SJSA1 (cell line): ENCODE results near the gene UNC50. TPM values are rescaled to one million over a fixed set of nuclear protein-coding genes. Genes with fewer than 3 reads are reported as not detected.

ENCODE experiments used
- DNase-seq, 2 experiments: peaks; one replicate each; pipeline ENCODE4 v3.0.0-alpha.2; 2015 to 2020; ENCODE audit warnings: low spot score in 2 of 2, low read depth in 1 of 2
- H3K27ac ChIP-seq: fragments of 250-450 bp; sonication (Bioruptor Pico); 2 replicates; pipeline ENCODE4 v1.5.1; 2020; ENCODE audit warnings: mild to moderate bottlenecking, moderate library complexity
- H3K27me3 ChIP-seq: fragments of 250-450 bp; sonication (Bioruptor Pico); replicated peaks from 2 replicates; pipeline ENCODE4 v1.5.1; 2020; ENCODE audit warnings: mild to moderate bottlenecking, moderate library complexity
- H3K36me3 ChIP-seq: fragments of 250-450 bp; sonication (Bioruptor Pico); 2 replicates; pipeline ENCODE4 v1.5.1; 2020; ENCODE audit warnings: mild to moderate bottlenecking
- H3K4me1 ChIP-seq: fragments of 250-450 bp; sonication (Bioruptor Pico); replicated peaks from 2 replicates; pipeline ENCODE4 v1.6.1; 2021; ENCODE audit warnings: mild to moderate bottlenecking
- H3K4me3 ChIP-seq: fragments of 250-450 bp; sonication (Bioruptor Pico); 2 replicates; pipeline ENCODE4 v1.5.1; 2020; ENCODE audit warnings: mild to moderate bottlenecking
- H3K9me3 ChIP-seq: fragments of 250-450 bp; sonication (Bioruptor Pico); replicated peaks from 2 replicates; pipeline ENCODE4 v1.5.1; 2020; ENCODE audit warnings: mild to moderate bottlenecking
- total RNA-seq: library from RNA; depleted of rRNA; stranded (reverse); fragments of >200 nt; shearing (Covaris generic); gene quantifications from 2 replicates; pipeline ENCODE4 v1.2.3, GENCODE V29; 2014; rRNA removed

Gene UNC50
- 54.8 and 56.0 TPM in 2 replicates for total RNA-seq

GRCh38 chr2:98608116-98608961, at the start of gene UNC50, which contains the start of gene COA5:
UNC50 (plus strand) TSS chr2:98608589; CDS start chr2:98609760, 1,171 bp downstream.
COA5 (minus strand) TSS chr2:98608512; CDS start chr2:98608405, 107 bp downstream.
- no peaks in the 10 kb centered on the region; the same call in 1 of the 2 replicates for H3K9me3 ChIP-seq
- H3K4me3 ChIP-seq = peak within 1 kb of the TSS; percentile 93
- peak within 1 kb of the TSS; percentile 95 for H3K27ac ChIP-seq
- peaks cover 56% of the 10 kb centered on the region for H3K36me3 ChIP-seq
- no peaks in the 10 kb centered on the region for H3K27me3 ChIP-seq
- peaks cover 26% of the 10 kb centered on the region for H3K4me1 ChIP-seq
- DNase-seq = peak; percentile 90 to 93

DNA sequence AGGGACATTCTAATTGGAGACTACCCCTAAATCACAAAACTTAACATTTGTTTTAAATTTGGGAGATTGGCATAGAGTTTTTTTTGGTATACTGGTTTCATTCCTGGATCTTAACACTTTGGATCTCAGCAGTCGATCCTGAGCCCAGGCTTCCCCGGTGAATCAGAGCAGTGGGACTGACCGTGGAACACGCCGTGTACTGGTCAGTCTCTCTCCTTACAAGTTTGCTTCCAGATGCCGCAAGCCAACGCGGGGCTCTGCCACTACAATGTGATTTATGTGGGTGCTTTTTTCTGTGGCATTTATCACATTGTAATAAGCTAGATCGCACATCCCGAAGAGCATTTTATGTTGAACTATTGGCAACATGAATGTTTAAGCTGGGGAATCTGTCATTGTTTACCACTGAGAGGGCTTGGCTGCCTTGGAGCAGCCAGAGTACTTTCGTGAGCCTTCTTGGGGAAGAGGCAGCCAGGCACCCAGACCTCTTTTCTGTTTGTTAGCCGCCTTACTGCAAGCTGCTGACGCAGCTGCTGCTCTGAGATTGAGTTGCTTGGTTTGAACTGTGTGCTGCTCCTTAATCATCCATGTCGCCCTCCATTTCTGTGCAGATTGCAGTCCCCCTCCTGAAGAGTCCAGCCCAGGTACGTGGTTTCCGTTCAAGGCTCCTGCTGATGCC, 49.4 kb upstream of the UNC50 start:
- Histone ChIP-seq H3K4me3 (no peak overlapping the region), H3K36me3 (peaks cover 27% of the 10 kb centered on the region), H3K27ac (no peak overlapping the region), H3K9me3 (no peaks in the 10 kb centered on the region), H3K27me3 (no peaks in the 10 kb centered on the region), H3K4me1 (no peaks in the 10 kb centered on the region; the same call in 1 of the 2 replicates)
- DNase-seq = no peak

DNA sequence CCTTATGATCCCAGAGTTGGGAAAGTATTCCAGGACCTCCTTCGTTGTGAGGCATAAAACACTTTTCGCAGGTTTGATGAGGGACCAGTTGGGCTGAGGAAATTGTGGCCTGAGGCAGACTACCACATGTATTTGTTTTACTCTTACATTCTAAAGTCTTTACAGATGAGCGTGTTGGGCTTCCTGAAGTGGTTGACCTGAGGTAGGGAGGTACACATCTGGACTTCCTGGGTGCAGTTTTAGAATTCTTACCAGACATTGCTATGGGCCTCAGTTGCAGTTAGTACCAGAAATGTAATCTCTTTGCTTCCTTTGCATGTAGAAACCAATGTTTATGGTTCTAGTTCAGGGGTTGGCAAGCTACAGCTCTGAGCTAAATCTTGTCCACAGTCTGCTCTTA, 48.8 kb upstream of the UNC50 start:
- H3K36me3 ChIP-seq = peaks cover 22% of the 10 kb centered on the region
- no peaks in the 10 kb centered on the region for H3K27me3 ChIP-seq
- DNase-seq = no peak
- no peaks in the 10 kb centered on the region for H3K9me3 ChIP-seq
- no peak overlapping the region for H3K27ac ChIP-seq
- no peaks in the 10 kb centered on the region; the same call in 1 of the 2 replicates for H3K4me1 ChIP-seq
- no peak overlapping the region for H3K4me3 ChIP-seq

GRCh38 chr2:98560256-98560771, 48.1 kb upstream of the UNC50 start:
- H3K36me3 ChIP-seq = peaks cover 24% of the 10 kb centered on the region
- no peak overlapping the region for H3K27ac ChIP-seq
- DNase-seq = no peak
- H3K4me3 ChIP-seq = no peak overlapping the region
- H3K4me1 ChIP-seq = no peaks in the 10 kb centered on the region; the same call in 1 of the 2 replicates
- H3K27me3 ChIP-seq = no peaks in the 10 kb centered on the region
- H3K9me3 ChIP-seq = no peaks in the 10 kb centered on the region

DNA sequence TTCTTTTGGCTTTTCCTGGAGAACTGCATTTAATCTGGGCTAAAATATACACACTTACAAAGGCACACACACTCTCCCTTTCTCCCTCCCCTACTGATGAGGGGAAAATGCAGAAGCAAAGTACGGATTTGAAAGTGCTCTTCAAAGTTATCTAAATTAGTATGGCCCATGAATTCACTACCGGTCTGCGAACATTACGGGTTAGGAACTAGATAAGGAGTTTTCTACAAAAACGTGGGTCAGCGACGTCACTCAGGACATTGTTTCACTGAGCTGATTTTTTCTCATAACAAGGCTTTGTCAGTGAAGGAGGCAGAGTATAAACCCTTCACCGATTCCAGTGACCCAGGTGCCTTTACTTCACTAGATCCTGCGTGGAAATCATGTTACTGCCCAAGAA, 47.4 kb upstream of the UNC50 start:
- no peaks in the 10 kb centered on the region for H3K27me3 ChIP-seq
- no peak overlapping the region for H3K27ac ChIP-seq

GRCh38 chr2:98561902-98562695, 46.3 kb upstream of the UNC50 start:
- no peak for DNase-seq
- no peaks in the 10 kb centered on the region for H3K27me3 ChIP-seq
- H3K36me3 ChIP-seq = peaks cover 27% of the 10 kb centered on the region
- no peaks in the 10 kb centered on the region for H3K9me3 ChIP-seq
- H3K4me1 ChIP-seq = no peaks in the 10 kb centered on the region; the same call in 1 of the 2 replicates
- no peak overlapping the region for H3K27ac ChIP-seq
- H3K4me3 ChIP-seq = no peak overlapping the region

More for the DNA sequence above, 47.4 kb upstream of the UNC50 start:
- no peak for DNase-seq
- H3K4me3 ChIP-seq = no peak overlapping the region
- no peaks in the 10 kb centered on the region; the same call in 1 of the 2 replicates for H3K4me1 ChIP-seq
- H3K9me3 ChIP-seq = no peaks in the 10 kb centered on the region
- peaks cover 24% of the 10 kb centered on the region; the same call in 1 of the 2 replicates for H3K36me3 ChIP-seq

GRCh38 chr2:98563394-98563793, 45.0 kb upstream of the UNC50 start:
- Histone ChIP-seq H3K9me3 (no peaks in the 10 kb centered on the region), H3K27ac (no peak overlapping the region), H3K4me1 (no peaks in the 10 kb centered on the region; the same call in 1 of the 2 replicates), H3K27me3 (no peaks in the 10 kb centered on the region), H3K4me3 (no peak overlapping the region), H3K36me3 (peaks cover 27% of the 10 kb centered on the region)
- DNase-seq = no peak

- H3K4me3 ChIP-seq = no peak overlapping the region
- no peaks in the 10 kb centered on the region for H3K27me3 ChIP-seq
- H3K4me1 ChIP-seq = no peaks in the 10 kb centered on the region; the same call in 1 of the 2 replicates
- H3K36me3 ChIP-seq = peaks cover 30% of the 10 kb centered on the region
- no peaks in the 10 kb centered on the region for H3K9me3 ChIP-seq
- H3K27ac ChIP-seq = no peak overlapping the region
- no peak for DNase-seq
Observed at GRCh38 chr2:98564541-98565132, 43.8 kb upstream of the UNC50 start.

- DNase-seq = no peak
- H3K27me3 ChIP-seq = no peaks in the 10 kb centered on the region
- H3K4me3 ChIP-seq = no peak overlapping the region
Observed at GRCh38 chr2:98565286-98565860, 43.0 kb upstream of the UNC50 start.

DNA sequence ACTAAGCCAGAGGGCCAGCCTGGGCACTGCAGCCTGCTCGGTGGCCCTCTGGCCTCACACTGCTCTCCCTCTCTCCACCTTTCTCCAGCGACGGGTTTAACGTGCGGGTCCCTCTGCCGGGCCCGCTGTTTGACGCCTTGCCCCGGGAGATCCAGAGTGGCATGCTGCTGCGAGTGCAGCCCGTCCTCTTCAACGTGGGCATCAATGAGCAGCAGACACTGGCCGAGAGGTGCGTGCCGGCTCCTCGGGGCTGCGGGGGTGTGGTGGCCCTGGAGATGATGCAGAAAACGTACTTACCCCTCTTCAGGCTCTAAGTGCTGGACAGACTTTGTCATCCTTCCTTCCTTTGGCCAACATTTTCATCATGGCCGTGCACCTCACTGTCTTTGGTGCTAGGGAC, 42.4 kb upstream of the UNC50 start:
- no peak overlapping the region for H3K4me3 ChIP-seq
- no peaks in the 10 kb centered on the region for H3K4me1 ChIP-seq
- H3K27ac ChIP-seq = no peak overlapping the region
- no peak for DNase-seq
- no peaks in the 10 kb centered on the region for H3K27me3 ChIP-seq
- H3K36me3 ChIP-seq = peaks cover 30% of the 10 kb centered on the region
- H3K9me3 ChIP-seq = no peaks in the 10 kb centered on the region

More at GRCh38 chr2:98565286-98565860, 43.0 kb upstream of the UNC50 start:
- Histone ChIP-seq H3K4me1 (no peaks in the 10 kb centered on the region), H3K36me3 (peaks cover 30% of the 10 kb centered on the region), H3K9me3 (no peaks in the 10 kb centered on the region), H3K27ac (no peak overlapping the region)

- Histone ChIP-seq H3K4me3 (no peak overlapping the region), H3K27me3 (no peaks in the 10 kb centered on the region), H3K36me3 (peaks cover 29% of the 10 kb centered on the region), H3K9me3 (no peaks in the 10 kb centered on the region), H3K27ac (no peak overlapping the region), H3K4me1 (no peaks in the 10 kb centered on the region)
- DNase-seq = no peak
Observed at GRCh38 chr2:98568161-98568956, 40.0 kb upstream of the UNC50 start.

DNA sequence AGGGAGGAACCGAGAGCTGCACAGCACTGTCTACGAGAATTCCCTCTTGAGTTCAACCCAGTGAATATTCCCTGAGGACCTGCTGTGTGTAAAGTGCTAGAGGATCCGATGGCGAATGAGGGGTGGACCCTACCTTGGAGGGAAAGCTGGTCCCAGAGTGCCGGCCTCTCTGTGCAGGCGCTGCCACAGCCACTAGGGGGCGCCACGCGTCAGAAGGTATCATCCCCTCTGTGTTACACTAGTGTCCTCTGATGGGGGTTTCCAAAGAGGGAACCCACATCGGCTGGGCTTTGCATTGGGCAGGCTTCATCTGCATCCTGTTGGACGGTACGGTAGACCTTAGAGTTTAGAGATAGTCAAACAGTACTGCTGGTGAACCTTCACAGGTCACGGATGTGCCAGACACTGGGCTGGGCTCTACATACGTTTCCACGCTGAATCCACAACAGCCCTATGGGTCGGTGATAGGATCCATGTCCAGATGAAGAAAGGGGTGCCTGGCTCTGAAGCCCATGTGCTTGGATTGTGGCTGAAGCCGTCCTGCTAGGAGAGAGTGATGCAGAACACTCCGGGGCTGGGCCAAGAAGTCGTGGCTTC, 39.1 kb upstream of the UNC50 start:
- H3K4me3 ChIP-seq = no peak overlapping the region
- peak in 1 of 2 experiments; percentile 12 for DNase-seq
- no peaks in the 10 kb centered on the region for H3K27me3 ChIP-seq
- H3K9me3 ChIP-seq = no peaks in the 10 kb centered on the region; the same call in 1 of the 2 replicates
- H3K36me3 ChIP-seq = peaks cover 26% of the 10 kb centered on the region
- no peak overlapping the region for H3K27ac ChIP-seq
- H3K4me1 ChIP-seq = no peaks in the 10 kb centered on the region
